Renal cortical epithelial cell (primary cell): Measurements from ENCODE around the gene FAM219B. TPM values are rescaled to one million over a fixed set of nuclear protein-coding genes. Genes with fewer than 3 reads are reported as not detected.

Experiments
- DNase-seq: peaks from one replicate; pipeline ENCODE4 v3.0.0-alpha.2; 2011; ENCODE audit warnings: low read depth
- total RNA-seq: library from RNA; depleted of rRNA; stranded (reverse); fragments of >200 nt; gene quantifications from 2 replicates; pipeline ENCODE4 v1.2.3, GENCODE V29; 2014

Gene FAM219B
- total RNA-seq, 1 donor from 2014 or later: 47.0 TPM

DNA sequence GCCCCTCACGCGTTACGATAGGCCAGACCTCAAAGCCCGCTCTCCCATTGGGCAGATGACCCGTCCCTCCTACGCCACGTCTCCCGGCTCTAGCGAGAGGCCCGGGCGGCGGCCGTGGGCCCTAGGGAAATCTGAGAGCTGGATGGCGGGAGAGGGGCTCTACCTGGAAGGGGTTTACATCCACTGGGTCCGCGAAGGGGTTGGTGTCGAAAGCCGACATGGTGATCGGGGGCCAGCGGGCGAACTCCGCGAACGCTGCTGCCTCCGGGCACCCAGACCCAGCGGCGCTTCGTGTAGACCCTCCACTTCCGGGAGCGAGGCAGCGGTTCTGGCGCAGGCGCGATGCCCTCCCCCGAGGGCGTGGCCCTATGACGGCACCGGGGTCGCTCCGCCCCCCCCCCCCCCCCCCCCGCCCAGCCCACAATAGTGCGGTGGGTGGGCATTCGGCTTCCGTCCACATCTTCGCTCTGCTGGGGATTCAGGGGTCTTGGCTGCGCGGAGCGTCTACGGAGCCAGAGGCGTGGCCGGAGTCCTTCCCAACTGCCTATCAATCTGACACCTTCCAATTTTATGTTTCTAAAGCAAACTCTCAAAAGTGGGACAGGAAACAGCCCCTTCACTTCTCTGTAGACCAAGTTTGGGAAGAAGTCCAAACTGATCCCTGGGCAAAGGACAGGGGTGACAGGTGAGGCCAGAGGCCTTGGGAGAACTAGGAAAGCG, 33.5 kb downstream of the FAM219B start, which contains the start of gene SCAMP2:
Gene SCAMP2, minus strand, starts transcription at position 330 of the 720 bp plus-strand sequence. Its CDS starts 110 bp downstream, at position 220.
- DNase-seq: peak; percentile 88

DNA sequence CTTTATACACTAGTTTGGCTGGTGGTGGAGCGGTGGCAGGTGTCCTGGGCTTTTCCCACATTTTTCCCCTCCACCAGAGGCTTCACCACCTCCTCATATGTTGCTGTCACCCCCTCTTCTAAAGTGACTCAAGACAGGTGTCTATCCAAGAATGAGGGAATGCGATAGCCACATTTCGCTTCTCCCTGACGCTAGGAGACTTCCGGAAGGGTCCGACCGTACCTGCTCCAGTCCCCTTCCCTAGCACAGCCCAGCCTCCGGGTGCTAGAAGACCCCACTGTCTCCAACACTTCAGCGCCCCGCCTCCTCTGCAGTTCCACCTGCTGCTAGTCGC, 34.0 kb downstream of the FAM219B start:
- DNase-seq: no peak

DNA sequence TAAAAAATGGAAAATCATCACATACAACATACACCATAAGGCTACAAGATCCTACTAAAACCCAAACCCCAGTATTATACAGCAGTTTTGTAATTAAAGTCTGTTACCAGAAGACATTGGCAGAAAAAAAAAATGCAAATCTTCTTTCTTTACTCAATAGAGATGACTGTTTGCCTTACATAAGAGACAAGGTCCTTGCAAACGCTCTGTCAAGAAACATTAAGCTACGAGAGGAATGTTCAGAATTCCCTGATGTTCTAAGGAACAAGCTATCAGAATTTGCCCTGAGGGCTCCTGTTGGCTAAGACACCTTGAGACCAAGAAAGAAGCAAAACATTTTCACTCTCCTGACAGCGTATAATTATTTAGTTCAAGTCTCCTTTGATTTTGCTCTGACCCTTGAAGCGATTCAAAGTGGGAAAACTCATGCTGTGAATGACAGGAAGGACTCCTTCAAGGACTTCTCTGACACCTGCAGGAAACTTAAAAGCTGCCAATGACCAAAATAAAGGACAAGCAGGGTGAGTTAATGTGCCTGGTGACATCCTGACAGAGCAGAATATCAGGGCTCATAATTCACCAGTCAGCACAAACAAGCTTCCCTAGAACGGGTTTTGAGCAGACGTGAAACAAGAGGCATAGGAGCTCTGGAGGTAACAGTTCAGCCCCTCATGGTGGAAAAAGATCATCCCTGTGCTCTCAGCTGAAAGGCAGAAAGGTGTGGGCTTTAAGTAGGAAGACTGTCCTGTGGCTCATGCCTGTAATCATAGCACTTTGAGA, 36.0 kb downstream of the FAM219B start:
- DNase-seq: peak; percentile 86

DNA sequence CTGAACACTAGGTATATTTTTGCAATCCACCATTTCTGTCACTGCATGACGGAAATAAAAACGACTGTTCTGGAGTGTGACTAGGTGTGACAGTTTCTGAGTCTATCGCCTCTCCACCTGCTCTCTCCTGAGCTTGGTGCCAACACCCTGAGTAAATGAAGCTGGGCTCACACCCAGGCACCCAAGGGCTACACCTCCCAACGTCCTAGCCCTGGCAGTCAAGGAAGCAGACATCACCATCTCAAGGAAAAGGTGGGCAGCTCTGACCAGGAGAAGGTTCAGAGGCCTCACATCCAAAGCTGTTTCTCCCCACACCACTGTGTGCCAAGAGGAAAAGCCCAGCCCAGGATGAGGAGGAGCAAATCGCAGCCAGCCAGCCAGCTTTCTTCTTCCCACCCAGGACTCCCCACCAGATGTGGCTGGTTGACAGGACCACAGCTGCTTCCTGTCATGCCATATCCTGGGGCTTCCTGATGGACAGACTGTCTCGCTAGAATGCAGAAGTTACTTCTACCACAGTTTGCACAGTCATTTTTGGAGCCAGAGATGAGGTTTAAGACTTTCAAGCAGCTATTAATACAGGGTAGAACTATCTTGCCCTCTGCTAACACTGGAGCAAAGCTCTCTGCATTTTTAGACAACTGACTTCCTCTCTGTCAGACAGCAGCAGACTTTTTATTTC, 36.8 kb downstream of the FAM219B start:
- DNase-seq: no peak

DNA sequence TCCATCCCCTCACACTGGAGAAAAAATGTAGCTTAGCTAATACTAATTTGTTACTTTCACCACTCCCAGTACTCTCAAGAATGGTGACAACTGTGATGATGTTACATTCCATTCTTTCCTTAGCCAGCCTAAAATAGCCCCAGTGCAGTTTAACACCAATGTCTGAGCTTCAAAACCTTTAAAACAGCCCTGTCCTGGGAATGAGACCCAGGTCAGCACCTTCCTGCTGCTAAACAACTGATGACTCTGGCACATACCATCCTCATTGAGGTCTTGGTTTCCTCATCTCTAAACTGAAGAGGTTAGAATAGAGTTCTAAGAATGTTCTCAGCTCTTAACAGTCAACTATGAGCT, 37.3 kb downstream of the FAM219B start:
- no peak for DNase-seq

DNA sequence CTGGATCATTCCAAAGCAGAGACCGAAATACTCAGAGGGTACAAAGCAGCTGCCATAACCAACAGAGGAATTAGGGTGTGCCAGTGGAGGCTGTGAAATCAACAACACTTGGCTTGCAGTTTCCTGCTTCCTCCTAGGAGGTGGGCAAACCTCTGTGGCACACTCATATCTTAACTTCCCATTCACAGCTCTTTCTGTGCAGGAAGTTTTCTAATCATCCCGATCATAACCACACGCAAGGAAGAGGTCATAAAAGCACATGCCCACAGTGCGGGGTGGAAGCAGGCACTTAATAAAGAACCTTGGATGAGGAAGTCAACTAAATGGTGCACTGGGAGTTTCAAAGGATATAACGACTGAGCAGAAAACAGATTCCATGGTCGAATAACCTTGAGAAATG, 38.6 kb downstream of the FAM219B start:
- DNase-seq: peak; percentile 53

DNA sequence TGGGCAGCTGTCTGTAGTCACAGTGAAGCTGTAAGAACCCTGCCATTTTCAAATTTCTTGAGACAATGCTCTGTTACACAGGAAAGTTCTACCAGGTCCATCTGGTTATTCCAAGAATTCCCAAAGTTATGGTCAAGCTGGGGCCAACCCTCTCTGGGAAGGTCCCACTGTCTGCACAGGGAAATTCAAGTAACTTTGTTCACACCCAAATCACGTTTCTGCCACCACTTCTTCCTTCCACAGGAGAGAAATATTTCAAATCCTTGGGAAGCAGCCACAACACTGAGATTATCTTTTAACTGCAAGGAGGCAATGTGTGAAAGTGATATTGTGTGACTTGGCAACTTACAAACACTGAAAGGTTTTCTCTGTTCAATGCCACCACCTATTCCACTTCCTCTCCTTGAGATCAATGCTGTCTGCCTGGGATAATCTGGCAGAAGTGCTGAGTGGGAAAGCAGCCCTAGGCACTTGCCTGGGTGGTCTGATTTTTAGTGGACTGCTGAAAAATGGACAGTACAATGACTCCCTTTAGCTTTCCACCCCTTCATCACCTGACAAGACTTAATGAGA, 39.1 kb downstream of the FAM219B start:
- DNase-seq: no peak

DNA sequence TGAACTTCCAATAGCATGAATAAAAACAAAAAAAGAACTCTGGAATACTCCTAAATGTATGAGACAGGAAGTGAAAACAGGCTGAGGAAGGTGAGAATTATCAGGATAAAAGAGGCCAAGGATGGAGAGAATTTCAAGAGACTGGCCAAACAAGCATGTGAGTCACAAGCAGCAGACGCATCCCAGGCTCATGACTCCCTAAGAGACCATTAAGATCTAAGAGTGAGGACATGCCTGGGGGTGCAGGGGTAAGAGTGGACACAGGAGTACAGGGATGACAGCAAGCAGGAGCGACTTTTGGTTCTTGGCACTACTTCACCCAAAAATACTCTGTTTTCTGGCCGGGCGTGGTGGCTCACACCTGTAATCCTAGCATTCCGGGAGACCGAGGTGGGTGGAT, 40.6 kb downstream of the FAM219B start:
- peak; percentile 83 for DNase-seq

DNA sequence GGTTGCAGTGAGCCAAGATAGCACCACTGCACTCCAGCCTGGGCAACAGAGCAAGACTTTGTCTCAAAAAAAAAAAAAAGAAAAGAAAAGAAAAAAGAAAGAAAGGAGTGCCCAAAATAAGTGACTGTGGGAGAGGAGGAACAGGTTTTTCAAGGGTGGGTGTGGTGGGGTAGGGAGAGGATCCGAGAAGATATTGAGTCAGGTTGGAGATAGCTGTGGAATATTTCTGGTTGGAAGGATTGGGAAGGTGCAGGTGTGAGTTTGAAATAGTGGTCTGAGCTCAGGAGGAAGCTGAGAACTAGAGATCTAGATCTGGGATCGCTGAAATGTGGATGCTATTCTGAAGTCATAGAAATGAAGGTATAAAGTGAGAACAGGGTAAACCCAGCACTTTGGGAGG, 41.3 kb downstream of the FAM219B start:
- no peak for DNase-seq

DNA sequence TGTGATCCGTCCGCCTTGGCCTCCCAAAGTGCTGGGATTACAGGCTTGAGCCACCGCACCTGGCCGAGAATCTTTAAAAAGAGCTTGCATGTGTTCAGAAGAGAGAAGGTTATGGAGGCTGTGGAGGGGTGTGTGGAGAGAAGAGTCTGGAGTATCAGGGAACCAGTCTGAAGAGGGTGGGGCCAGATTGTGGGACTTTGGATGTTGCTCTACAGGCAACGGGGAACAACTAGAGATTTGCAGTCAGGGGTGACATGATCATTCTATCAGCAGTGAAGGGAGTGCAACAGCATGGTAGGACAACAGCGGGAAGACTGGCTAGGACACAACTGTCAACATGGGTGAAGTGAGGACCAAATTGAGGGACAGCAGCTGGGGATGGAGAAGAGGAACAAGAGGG, 42.4 kb downstream of the FAM219B start:
- DNase-seq: no peak

DNA sequence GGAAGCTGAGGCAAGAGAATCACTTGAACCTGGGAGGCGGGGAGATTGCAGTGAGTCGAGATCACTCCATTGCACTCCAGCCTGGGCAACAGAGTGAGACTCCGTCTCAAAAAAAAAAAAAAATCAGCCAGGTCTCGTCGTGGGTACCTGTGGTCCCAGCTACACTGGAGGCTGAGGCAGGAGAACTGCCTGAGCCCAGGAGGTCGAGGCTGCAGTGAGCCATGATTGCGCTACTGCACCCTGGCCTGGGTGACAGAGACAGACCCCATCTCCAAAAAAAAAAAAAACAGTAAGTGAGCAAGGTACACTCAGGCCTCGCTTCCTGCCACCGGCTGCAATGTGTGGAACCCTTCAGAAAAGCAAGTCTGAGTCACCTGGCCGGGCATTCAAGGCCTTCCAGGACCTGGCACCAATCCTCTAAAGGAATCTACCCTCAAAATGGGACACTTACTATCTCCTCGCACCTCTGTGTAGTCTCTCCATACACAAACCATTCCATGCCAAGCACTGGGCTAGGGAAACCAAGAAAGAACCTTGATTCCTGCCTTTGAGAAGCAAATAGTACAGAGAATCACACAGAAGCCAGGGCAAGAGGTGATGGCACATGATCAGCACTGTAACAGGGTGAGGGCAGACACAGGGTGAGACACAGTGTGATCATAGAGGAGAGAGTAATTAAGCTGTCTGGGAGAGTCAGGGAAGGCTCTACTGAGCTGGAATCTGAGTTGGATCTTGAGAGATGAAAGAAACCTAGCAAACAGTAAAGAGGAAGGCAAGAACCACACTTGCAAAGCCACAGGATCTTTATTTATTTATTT, 43.2 kb downstream of the FAM219B start:
- peak; percentile 79 for DNase-seq

DNA sequence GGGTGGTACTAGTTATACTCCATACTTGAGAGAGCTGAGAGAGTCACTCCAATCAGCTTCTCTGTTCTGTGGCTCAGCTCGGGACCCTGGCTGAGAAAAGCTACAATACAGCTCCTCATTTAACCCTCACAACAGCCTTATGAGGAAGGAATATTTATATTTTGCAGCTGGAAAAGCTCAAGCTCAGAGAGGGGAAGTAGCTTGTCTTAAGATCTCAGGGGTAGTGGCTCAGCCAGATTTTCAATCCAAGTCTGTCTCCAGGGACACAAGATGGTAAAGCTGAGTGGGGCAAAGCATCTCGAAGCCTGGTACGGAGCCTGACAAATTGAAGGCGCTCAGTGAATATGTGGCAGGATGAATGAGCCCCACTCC, 48.3 kb downstream of the FAM219B start:
- DNase-seq: no peak

DNA sequence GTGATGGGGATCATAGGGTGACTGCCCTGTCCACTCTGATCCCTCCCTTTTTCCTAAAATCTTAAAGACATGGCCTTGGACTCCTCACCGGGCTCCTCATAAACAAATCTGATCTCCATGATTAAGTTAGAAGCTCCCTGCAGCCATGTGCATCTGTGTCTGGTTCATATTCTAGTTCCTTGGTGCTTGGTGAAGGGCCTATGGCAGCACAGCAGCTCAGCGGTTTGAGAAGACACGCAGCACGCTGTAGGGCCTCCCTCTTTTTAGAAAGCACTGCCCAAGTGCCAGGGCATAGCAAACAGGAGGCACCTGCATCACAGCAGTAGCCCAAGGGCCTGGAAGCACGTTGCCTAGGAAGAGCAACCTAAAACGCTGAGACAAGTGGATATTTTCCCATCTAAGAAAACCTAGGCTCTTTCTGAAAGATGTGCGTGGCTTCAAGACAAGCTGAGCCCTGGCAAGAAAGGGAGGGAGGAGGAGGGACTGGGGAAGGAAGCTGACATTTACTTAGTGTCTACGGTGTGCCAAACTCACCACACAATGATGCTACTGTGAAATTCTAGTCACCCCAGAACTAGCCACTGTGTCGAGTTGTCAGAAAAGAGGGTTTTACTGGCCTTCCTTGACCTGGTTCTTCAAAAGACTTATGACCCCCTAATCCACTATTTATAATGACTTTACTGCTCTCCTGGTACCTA, 48.8 kb downstream of the FAM219B start:
- no peak for DNase-seq

DNA sequence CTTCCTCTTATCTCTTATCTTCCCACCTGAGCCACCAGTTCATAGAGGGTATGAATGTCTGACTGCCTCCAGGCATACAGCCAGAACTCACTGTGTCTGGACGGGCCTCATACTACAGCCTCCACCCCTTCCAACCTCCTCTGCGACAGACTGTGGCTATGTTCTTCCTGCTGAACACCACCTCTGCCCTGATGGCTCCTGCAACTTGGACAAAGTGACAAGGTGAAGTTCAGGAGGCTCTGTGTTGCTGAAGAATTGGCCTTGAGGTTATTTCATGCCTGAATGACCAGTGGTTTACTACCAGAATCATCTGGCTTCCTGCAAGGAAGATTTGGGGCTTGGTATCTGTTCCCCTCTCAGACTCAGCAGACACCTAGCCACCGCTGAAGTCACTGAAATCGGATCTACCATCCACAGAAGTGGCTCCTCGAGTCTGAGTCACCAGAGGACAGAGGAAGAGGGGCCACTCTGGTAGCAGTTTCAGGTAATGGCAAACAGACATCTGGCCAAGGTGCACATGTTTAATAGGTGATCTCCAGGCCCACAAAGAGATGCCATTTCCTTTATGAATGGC, 49.5 kb downstream of the FAM219B start:
- no peak for DNase-seq

DNA sequence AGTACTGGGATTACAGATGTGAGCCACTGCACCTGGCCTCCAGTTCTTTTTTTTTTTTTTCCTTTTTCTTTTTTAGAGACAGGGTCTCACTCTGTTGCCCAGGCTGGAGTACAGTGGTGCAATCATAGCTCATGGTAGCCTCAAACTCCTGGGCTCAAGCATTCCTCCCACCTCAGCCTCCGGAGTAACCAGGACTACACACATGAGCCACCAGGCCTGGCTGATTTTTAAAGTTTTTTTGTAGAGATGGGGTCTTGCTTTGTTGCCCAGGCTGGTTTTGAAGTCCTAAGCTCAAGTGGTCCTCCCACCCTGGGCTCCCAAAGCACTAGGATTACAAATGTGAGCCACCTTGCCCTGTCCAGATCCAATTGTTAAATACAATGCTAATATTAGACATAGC, 50.1 kb downstream of the FAM219B start:
- no peak for DNase-seq

DNA sequence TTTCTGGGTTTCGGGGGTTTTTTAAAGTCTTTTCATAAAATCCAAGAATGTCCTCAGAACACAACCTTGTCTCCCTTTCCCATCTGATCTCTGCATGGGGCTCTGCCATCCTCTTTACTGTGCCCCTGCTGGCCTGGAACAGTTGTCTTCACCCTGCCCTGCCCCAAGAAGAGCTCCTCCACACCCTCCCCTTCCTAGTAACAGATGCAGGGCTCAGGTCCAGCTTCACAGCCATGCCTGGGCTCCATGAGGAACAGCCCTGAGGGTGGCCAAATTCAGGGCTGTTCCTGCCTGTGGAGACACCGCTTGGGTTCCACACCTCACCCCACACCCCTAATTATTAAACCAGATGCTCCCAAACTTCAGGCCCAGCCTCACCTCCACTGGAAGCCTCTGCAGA, 50.8 kb downstream of the FAM219B start:
- no peak for DNase-seq

DNA sequence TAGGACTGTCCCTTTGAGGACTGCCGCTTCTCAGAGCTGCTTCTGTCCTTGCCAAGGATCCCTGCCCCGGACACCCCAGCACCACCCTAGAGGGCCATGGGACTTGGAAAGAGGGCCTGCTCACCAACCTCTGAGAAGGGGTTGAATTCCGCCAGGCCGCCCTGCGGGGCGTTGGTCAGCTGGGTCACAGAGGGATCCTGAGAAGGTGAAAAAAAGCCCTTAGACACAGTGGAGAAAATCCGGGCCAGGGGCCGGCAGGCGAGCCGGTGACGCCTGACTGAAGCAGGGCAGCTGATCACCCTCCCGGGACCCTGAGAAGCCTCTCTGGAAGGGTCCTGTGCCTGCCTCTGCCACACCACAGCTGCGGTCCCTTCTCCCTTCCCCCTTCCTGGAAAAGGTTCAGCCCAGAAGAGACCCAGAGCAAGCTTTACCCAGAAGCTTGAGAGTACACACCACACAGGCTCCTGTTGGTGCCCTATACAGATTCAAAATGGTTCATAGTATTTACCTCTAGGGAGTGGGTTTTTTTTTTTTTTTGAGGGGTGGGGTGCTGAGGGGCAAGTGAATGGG, 52.1 kb downstream of the FAM219B start:
- DNase-seq: no peak

DNA sequence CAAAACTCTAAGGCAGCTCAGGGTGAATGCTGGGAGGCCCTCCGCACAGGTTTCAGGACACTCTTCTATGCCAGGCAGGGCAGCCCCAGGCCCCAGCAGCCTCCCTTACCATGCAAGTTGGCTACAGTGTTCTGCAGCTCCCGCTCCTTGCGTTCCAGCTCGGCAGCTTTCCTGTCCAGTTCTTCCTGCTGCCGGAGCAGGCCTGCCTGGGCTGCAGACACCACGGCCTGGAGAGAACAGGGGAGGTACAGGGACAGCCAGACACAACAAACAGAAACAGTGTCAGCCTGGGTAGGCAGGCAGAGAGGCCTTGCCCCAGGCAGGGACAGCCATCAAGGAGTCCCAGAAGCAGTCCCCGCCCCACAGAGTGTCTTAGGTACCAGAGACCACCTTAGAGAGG, 54.7 kb downstream of the FAM219B start:
- DNase-seq: no peak

DNA sequence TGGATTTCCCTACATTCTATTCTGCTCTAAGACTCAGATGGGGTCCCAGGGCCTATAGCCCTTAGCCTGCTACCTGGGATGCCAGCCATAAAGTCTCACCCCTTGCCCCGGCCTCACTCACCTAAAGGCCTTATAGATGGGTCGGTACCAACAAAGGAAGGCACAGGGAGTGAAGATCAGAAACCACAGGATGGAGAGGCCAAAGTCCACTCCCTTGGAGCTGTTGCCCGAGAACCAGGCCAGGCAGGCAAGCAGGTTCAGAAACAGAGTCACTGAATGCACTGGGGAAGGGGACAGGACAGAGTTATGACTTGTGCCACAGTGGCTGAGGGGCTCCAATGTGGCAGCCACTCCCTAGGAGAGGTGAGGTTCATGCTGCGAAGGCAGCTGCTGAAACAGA, 56.3 kb downstream of the FAM219B start:
- DNase-seq: no peak
